Smooth muscle cell of trachea (primary cell): ENCODE data around the gene GRAMD1A. TPM values are rescaled to one million over a fixed set of nuclear protein-coding genes. Genes with fewer than 3 reads are reported as not detected.

ENCODE experiments used
- total RNA-seq: library from RNA; depleted of rRNA; stranded (reverse); fragments of >200 nt; gene quantifications from 2 replicates; pipeline ENCODE4 v1.2.1, GENCODE V29; 2014

Gene GRAMD1A
- 23.6 and 34.7 TPM in 2 replicates for total RNA-seq

GRCh38 chr19:34999498-35000337, at the start of gene GRAMD1A:
Gene GRAMD1A (plus strand): TSS chr19:35000323. CDS start chr19:35000479, 156 bp downstream.

GRCh38 chr19:34963573-34964406, 36.3 kb upstream of the GRAMD1A start, which contains the start of gene ZNF792:
Gene ZNF792 (minus strand): TSS chr19:34964229. CDS start chr19:34963662, 567 bp downstream.

GRCh38 chr19:35030257-35031071, 30.3 kb downstream of the GRAMD1A start, which contains the start of gene SCN1B:
Gene SCN1B (plus strand): TSS chr19:35030470. CDS start chr19:35030821, 351 bp downstream.

GRCh38 chr19:35041548-35042055, 41.5 kb downstream of the GRAMD1A start, which contains the start of gene HPN:
Gene HPN (plus strand): TSS chr19:35041721. CDS start chr19:35042507, 786 bp downstream.

Other genes starting within 250 kb of the GRAMD1A start
- 8.8 and 9.5 TPM in 2 replicates for gene ZNF599, start 227.1 kb upstream of the GRAMD1A start, total RNA-seq
- gene ZNF30, start 73.4 kb upstream of the GRAMD1A start, total RNA-seq: 2.9 and 3.6 TPM in 2 replicates
- gene ZNF792, start 36.1 kb upstream of the GRAMD1A start, total RNA-seq: 5.1 and 5.2 TPM in 2 replicates
- gene SCN1B, start 30.1 kb downstream of the GRAMD1A start, total RNA-seq: 7.4 and 12.9 TPM in 2 replicates
- not detected in 2 replicates for gene HPN, start 41.4 kb downstream of the GRAMD1A start, total RNA-seq
- not detected in 2 replicates for gene FXYD3, start 115.5 kb downstream of the GRAMD1A start, total RNA-seq
- gene LGI4, start 134.7 kb downstream of the GRAMD1A start, total RNA-seq: 0.29 and 1.7 TPM in 2 replicates
- 0.44 and 5.8 TPM in 2 replicates for gene FXYD1, start 138.5 kb downstream of the GRAMD1A start, total RNA-seq
- gene FXYD7, start 142.9 kb downstream of the GRAMD1A start, total RNA-seq: not detected in 2 replicates
- 23.3 and 44.5 TPM in 2 replicates for gene FXYD5, start 154.4 kb downstream of the GRAMD1A start, total RNA-seq
- gene FAM187B, start 228.4 kb downstream of the GRAMD1A start, total RNA-seq: not detected in 2 replicates
- gene LSR, start 248.7 kb downstream of the GRAMD1A start, total RNA-seq: 0.29 and 0.66 TPM in 2 replicates